ENCODE measurements around the gene EFHC1.

DNA sequence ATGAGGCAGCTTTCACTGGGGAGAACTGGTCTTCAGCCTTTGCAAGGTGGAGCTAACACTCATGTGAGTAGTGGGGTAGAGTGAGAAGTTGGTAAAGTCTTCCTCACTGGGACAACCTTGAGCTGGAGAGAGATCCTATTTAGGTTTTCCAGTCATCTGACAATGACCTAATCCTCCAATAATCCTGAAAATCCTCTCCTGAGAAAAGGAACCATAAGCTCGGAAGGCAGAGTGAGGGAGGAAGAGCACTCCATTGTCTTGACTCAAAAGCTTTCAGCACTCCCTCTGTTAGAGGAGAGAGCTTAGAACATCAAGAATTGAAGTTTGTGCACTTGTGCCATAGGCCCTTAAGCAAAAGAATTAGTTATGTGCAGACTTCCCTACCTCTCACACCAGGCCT is 78.9 kb downstream of the EFHC1 start:
- TF ChIP-seq, protein P1, sequence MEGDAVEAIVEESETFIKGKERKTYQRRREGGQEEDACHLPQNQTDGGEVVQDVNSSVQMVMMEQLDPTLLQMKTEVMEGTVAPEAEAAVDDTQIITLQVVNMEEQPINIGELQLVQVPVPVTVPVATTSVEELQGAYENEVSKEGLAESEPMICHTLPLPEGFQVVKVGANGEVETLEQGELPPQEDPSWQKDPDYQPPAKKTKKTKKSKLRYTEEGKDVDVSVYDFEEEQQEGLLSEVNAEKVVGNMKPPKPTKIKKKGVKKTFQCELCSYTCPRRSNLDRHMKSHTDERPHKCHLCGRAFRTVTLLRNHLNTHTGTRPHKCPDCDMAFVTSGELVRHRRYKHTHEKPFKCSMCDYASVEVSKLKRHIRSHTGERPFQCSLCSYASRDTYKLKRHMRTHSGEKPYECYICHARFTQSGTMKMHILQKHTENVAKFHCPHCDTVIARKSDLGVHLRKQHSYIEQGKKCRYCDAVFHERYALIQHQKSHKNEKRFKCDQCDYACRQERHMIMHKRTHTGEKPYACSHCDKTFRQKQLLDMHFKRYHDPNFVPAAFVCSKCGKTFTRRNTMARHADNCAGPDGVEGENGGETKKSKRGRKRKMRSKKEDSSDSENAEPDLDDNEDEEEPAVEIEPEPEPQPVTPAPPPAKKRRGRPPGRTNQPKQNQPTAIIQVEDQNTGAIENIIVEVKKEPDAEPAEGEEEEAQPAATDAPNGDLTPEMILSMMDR (IDR thresholded peaks at IDR 0.05) = no peak
- no peak for TF ChIP-seq EP300 (IDR thresholded peaks at IDR 0.05)
- TF ChIP-seq POLR2A (IDR thresholded peaks at IDR 0.05) = no peak
